A549 (cell line): ENCODE data around the gene MAGT1.

Source experiments
- CEBPB ChIP-seq, 2 experiments: fragments of >200 bp in 1 of 2; sonication (Bioruptor Twin) in 1 of 2; formaldehyde crosslinking in 1 of 2; IDR thresholded peaks; 2 replicates each; pipeline ENCODE4 v1.6.1; 2012 to 2016
- CHD4 ChIP-seq: fragments of 200-600 bp; sonication (generic); IDR thresholded peaks from 2 replicates; pipeline ENCODE4 v1.6.1; 2016; ENCODE audit warnings: antibody characterized with exemption, mild to moderate bottlenecking, borderline replicate concordance
- CTCF ChIP-seq: fragments of >200 bp; sonication (Bioruptor Twin); formaldehyde crosslinking; IDR thresholded peaks from 3 replicates; pipeline ENCODE4 v1.5.1; 2016
- ELK1 ChIP-seq: fragments of 150-350 bp; IDR thresholded peaks from 2 replicates; pipeline ENCODE4 v1.6.1; 2014; ENCODE audit warnings: low read depth, mild to moderate bottlenecking, low read length
- JUN ChIP-seq, 2 experiments: fragments of >200 bp; sonication (Bioruptor Twin); formaldehyde crosslinking; IDR thresholded peaks; 2 replicates in 1 of 2; 3 replicates in 1 of 2; pipeline ENCODE4 v1.6.1; 2016 to 2017
- MAFK ChIP-seq: fragments of 450-650 bp; IDR thresholded peaks from 2 replicates; pipeline ENCODE4 v1.6.1; 2014; ENCODE audit not compliant: partially characterized antibody
- MYC ChIP-seq: IDR thresholded peaks from 2 replicates; pipeline ENCODE4 v1.6.1; 2012; ENCODE audit warnings: mild to moderate bottlenecking, inconsistent platforms, low read length, improper control_type of control experiment, borderline replicate concordance
- POLR2A ChIP-seq: IDR thresholded peaks from 2 replicates; pipeline ENCODE4 v1.6.1; 2012; ENCODE audit warnings: mild to moderate bottlenecking, low read length
- RAD21 ChIP-seq, 2 experiments: fragments of >200 bp in 1 of 2; sonication (Bioruptor Twin) in 1 of 2; formaldehyde crosslinking in 1 of 2; IDR thresholded peaks in 1 of 2; conservative IDR thresholded peaks in 1 of 2; 2 replicates in 1 of 2; 3 replicates in 1 of 2; pipeline ENCODE4 v1.6.1; 2012 to 2018; ENCODE audit warnings: inconsistent platforms in 1 of 2
- REST ChIP-seq: fragments of 200-600 bp; sonication (generic); IDR thresholded peaks from 2 replicates; pipeline ENCODE4 v1.6.1; 2016; ENCODE audit warnings: antibody characterized with exemption, mild to moderate bottlenecking, moderate library complexity
- RNF2 ChIP-seq: fragments of 200-600 bp; sonication (generic); IDR thresholded peaks from 2 replicates; pipeline ENCODE4 v1.6.1; 2016; ENCODE audit warnings: low read depth, mild to moderate bottlenecking, antibody characterized with exemption, moderate library complexity, borderline replicate concordance
- SREBF2 ChIP-seq: fragments of 450-650 bp; IDR thresholded peaks from 2 replicates; pipeline ENCODE4 v1.6.1; 2014; ENCODE audit warnings: mild to moderate bottlenecking, moderate library complexity
- USF2 ChIP-seq: fragments of 450-650 bp; IDR thresholded peaks from 2 replicates; pipeline ENCODE4 v1.6.1; 2014; ENCODE audit warnings: antibody characterized with exemption

- TF ChIP-seq JUN (IDR thresholded peaks at IDR 0.05) (no peak), POLR2A (no peak), CTCF (no peak), RAD21 (conservative IDR thresholded peaks at IDR 0.05 in 1 of 2, IDR thresholded peaks at IDR 0.05 in 1 of 2) (no peak), CHD4 (no peak), MYC (no peak), RNF2 (no peak), CEBPB (IDR thresholded peaks at IDR 0.05) (no peak), MAFK (no peak), USF2 (no peak), REST (no peak), SREBF2 (no peak), ELK1 (no peak)
These were observed 108.9 kb downstream of the MAGT1 start for GRCh38 chrX:77786365-77786680.
